ENCODE results near the gene TMEM182. TPM values are rescaled to one million over a fixed set of nuclear protein-coding genes. Genes with fewer than 3 reads are reported as not detected.

The TMEM182 gene
- polyA plus RNA-seq, 1 donor (not counting 4 experiments of a cell fraction or from before 2014, with no cell fraction given), result 3.5 TPM

- no peaks in the 10 kb centered on the region for H3K9me3 ChIP-seq (ENCODE audit: control insufficient read depth, low read depth, low read length)
- H3K4me1 ChIP-seq (ENCODE audit: control insufficient read depth, extremely low read depth, insufficient read depth, low read length), result no peaks in the 10 kb centered on the region
- no peaks in the 10 kb centered on the region for H3K27me3 ChIP-seq (ENCODE audit: control insufficient read depth, extremely low read depth, insufficient read depth, low read length)
- dilution Hi-C loops (cut with MboI; ENCODE audit: extremely low pct_ligation_motif_present, low sequenced_read_pairs), result no loop called here
- FAIRE-seq, result no peak
- no peaks in the 10 kb centered on the region for H3K9me1 ChIP-seq (ENCODE audit: control insufficient read depth, extremely low read depth, insufficient read depth, low read length)
- no peaks in the 10 kb centered on the region for H3K79me2 ChIP-seq (ENCODE audit: control insufficient read depth, insufficient read depth, low read length)
- DNase-seq (ENCODE audit: low read depth, low spot score), result no peak
- H4K20me1 ChIP-seq (ENCODE audit: control insufficient read depth, extremely low read depth, insufficient read depth, low read length), result no peaks in the 10 kb centered on the region
- H3K4me2 ChIP-seq (ENCODE audit: control insufficient read depth, extremely low read depth, insufficient read depth, low read depth, low read length), result no peak overlapping the region
- no peak overlapping the region for H2AFZ ChIP-seq (ENCODE audit: control insufficient read depth, low read length)
- H3K4me3 ChIP-seq (ENCODE audit: control insufficient read depth in 2 of 3, extremely low read depth in 1 of 3, insufficient read depth in 2 of 3, low read depth in 1 of 3, low read length in 3 of 3), result no peak overlapping the region
- H3K36me3 ChIP-seq (ENCODE audit: control insufficient read depth in 2 of 2, extremely low read depth in 1 of 2, insufficient read depth in 2 of 2, low read length in 2 of 2), result no peaks in the 10 kb centered on the region
- no peak overlapping the region for H3K9ac ChIP-seq (ENCODE audit: control insufficient read depth, extremely low read depth, insufficient read depth, low read length)
- no peak overlapping the region for H3K27ac ChIP-seq (ENCODE audit: control insufficient read depth, insufficient read depth, low read length)
- TF ChIP-seq EZH2 (IDR thresholded peaks at IDR 0.05; ENCODE audit: low read length) (no peak), CTCF (optimal IDR thresholded peaks at IDR 0.05 in 1 of 3, IDR thresholded peaks at IDR 0.05 in 1 of 3, conservative IDR thresholded peaks at IDR 0.05 in 1 of 3; ENCODE audit: extremely low read depth in 1 of 3, insufficient read depth in 2 of 3, low read length in 3 of 3) (no peak)
Observed at GRCh38 chr2:102784940-102785339, 23.1 kb downstream of the TMEM182 start.

- no peaks in the 10 kb centered on the region for H3K4me1 ChIP-seq (ENCODE audit: control insufficient read depth, extremely low read depth, insufficient read depth, low read length)
- no peaks in the 10 kb centered on the region for H3K36me3 ChIP-seq (ENCODE audit: control insufficient read depth in 2 of 2, extremely low read depth in 1 of 2, insufficient read depth in 2 of 2, low read length in 2 of 2)
- H3K9me1 ChIP-seq (ENCODE audit: control insufficient read depth, extremely low read depth, insufficient read depth, low read length), result no peaks in the 10 kb centered on the region
- H3K27ac ChIP-seq (ENCODE audit: control insufficient read depth, insufficient read depth, low read length), result no peak overlapping the region
- no peaks in the 10 kb centered on the region for H3K27me3 ChIP-seq (ENCODE audit: control insufficient read depth, extremely low read depth, insufficient read depth, low read length)
- no peaks in the 10 kb centered on the region for H3K79me2 ChIP-seq (ENCODE audit: control insufficient read depth, insufficient read depth, low read length)
- TF ChIP-seq CTCF (optimal IDR thresholded peaks at IDR 0.05 in 1 of 3, IDR thresholded peaks at IDR 0.05 in 1 of 3, conservative IDR thresholded peaks at IDR 0.05 in 1 of 3; ENCODE audit: extremely low read depth in 1 of 3, insufficient read depth in 2 of 3, low read length in 3 of 3), result no peak
- no peak for TF ChIP-seq EZH2 (IDR thresholded peaks at IDR 0.05; ENCODE audit: low read length)
- no peak overlapping the region for H3K4me3 ChIP-seq (ENCODE audit: control insufficient read depth in 2 of 3, extremely low read depth in 1 of 3, insufficient read depth in 2 of 3, low read depth in 1 of 3, low read length in 3 of 3)
- no peak overlapping the region for H3K9ac ChIP-seq (ENCODE audit: control insufficient read depth, extremely low read depth, insufficient read depth, low read length)
- no peak overlapping the region for H2AFZ ChIP-seq (ENCODE audit: control insufficient read depth, low read length)
- H3K4me2 ChIP-seq (ENCODE audit: control insufficient read depth, extremely low read depth, insufficient read depth, low read depth, low read length), result no peak overlapping the region
- FAIRE-seq (no peak), DNase-seq (ENCODE audit: low read depth, low spot score) (no peak)
- dilution Hi-C loops (cut with MboI; ENCODE audit: extremely low pct_ligation_motif_present, low sequenced_read_pairs), result no loop called here
- H4K20me1 ChIP-seq (ENCODE audit: control insufficient read depth, extremely low read depth, insufficient read depth, low read length), result no peaks in the 10 kb centered on the region
- H3K9me3 ChIP-seq (ENCODE audit: control insufficient read depth, low read depth, low read length), result no peaks in the 10 kb centered on the region
Observed at GRCh38 chr2:102788216-102788884, 26.5 kb downstream of the TMEM182 start.

All from keratinocyte (primary cell).